Calu3 (cell line): ENCODE data around the gene PTPRZ1. TPM values are rescaled to one million over a fixed set of nuclear protein-coding genes. Genes with fewer than 3 reads are reported as not detected.

Experiments
- BruUV-seq: library from RNA; stranded (reverse); fragments of 400-500 nt; replicated peaks from 2 replicates; lab custom pipeline; 2021; lab: Mats Ljungman, UMichigan
- CTCF ChIA-PET: fragments of 300-600 bp; sonication (Branson Sonifier 250); formaldehyde crosslinking; loops from one replicate; lab custom pipeline; 2022; ENCODE audit warnings: antibody characterized with exemption; lab: Charles Lee
- DNase-seq: peaks from one replicate; pipeline ENCODE4 v3.0.0; 2022
- H3K27ac Mint-ChIP-seq: one replicate; pipeline ENCODE4 v1.8.0; 2022; ENCODE audit warnings: mixed read lengths; ENCODE audit not compliant: unreplicated experiment
- H3K27me3 Mint-ChIP-seq: one replicate; pipeline ENCODE4 v1.8.0; 2022; ENCODE audit warnings: mixed read lengths; ENCODE audit not compliant: unreplicated experiment
- H3K36me3 Mint-ChIP-seq: one replicate; pipeline ENCODE4 v1.8.0; 2022; ENCODE audit warnings: mild to moderate bottlenecking, moderate library complexity, mixed read lengths; ENCODE audit not compliant: insufficient read depth, unreplicated experiment
- H3K4me1 Mint-ChIP-seq: one replicate; pipeline ENCODE4 v1.8.0; 2022; ENCODE audit warnings: mild to moderate bottlenecking, low read depth, mixed read lengths; ENCODE audit not compliant: unreplicated experiment
- H3K4me3 Mint-ChIP-seq: one replicate; pipeline ENCODE4 v1.8.0; 2022; ENCODE audit warnings: mild to moderate bottlenecking, low read depth, moderate library complexity, mixed read lengths; ENCODE audit not compliant: unreplicated experiment
- H3K9me3 Mint-ChIP-seq: one replicate; pipeline ENCODE4 v1.8.0; 2022; ENCODE audit warnings: low read depth, mixed read lengths; ENCODE audit not compliant: unreplicated experiment
- CTCF ChIP-seq: fragments of 200-600 bp; IDR thresholded peaks from one replicate; pipeline ENCODE4 v1.8.0; 2022; ENCODE audit warnings: antibody characterized with exemption; ENCODE audit not compliant: unreplicated experiment
- intact Hi-C: fragments of 100-400 bp; cut with micrococcal nuclease; formaldehyde crosslinking; loops from one replicate; pipeline ENCODE4 v1.10.0; 2022; ENCODE audit not compliant: unreplicated experiment
- total RNA-seq: library from RNA; stranded (reverse); gene quantifications from 2 replicates; pipeline ENCODE4 v1.2.3, GENCODE V29; 2022

The PTPRZ1 gene
- total RNA-seq, 1 experiment from 2014 or later = 4.9 TPM

DNA sequence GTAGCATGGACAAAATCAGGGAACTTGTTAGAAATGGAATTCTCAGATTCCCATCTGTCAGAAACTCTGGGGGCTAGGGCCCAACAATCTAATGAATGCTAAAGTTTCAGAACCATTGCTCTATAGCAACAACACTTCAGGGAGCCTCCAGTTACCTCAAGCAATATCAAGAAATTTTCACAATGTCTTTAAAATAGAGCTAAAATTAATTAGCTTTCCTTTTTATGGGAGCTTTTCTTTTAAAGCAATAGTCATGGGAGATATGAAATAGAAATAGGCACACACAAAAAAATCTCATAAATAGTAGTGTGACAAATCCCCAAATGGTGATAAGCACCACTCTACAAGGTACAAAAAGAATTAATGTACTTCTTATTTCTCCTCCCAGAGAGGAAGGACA is 190.2 kb downstream of the PTPRZ1 start:
- Mint-ChIP-seq H3K27ac (no peak overlapping the region), H3K36me3 (no peaks in the 10 kb centered on the region), H3K4me1 (no peaks in the 10 kb centered on the region), H3K9me3 (no peaks in the 10 kb centered on the region), H3K27me3 (no peaks in the 10 kb centered on the region), H3K4me3 (no peak overlapping the region)
- no peak for TF ChIP-seq CTCF
- intact Hi-C loops = no loop called here
- no TSS peak for BruUV-seq
- CTCF ChIA-PET = no interaction called here
- DNase-seq = no peak

GRCh38 chr7:122064971-122065370 is 192.0 kb downstream of the PTPRZ1 start:
- CTCF ChIA-PET = no interaction called here
- TF ChIP-seq CTCF = no peak
- BruUV-seq = no TSS peak
- Mint-ChIP-seq H3K4me1 (peaks cover 6% of the 10 kb centered on the region), H3K27ac (no peak overlapping the region), H3K4me3 (no peak overlapping the region), H3K9me3 (no peaks in the 10 kb centered on the region), H3K36me3 (no peaks in the 10 kb centered on the region), H3K27me3 (no peaks in the 10 kb centered on the region)
- intact Hi-C loops = no loop called here
- no peak for DNase-seq

DNA sequence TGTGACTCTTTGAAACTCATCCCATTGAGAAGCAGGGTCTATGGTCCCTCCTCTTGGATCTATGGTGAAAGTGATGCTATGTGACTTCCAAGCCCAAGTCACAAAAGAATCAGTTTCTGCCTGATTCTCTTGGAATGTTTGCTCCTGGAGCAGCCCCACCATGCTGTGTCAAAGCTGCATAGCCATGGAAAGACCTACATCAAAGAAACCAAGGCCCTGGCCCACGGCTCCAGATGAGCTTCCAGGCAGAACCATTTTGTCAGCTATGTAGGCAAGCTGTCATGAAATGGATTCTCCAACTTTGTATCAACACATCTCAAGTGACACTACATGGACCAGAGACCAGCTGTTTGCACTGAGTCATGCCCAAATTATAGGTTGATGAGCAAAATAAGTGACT is 194.1 kb downstream of the PTPRZ1 start:
- no peak overlapping the region for H3K4me3 Mint-ChIP-seq
- CTCF ChIA-PET = interaction anchor here (0.5 to 0.6 kb wide), 2 partner anchors 223 to 471 kb away, joined by 3 to 5 read pairs; no protein-coding TSS in a partner anchor
- H3K9me3 Mint-ChIP-seq = no peaks in the 10 kb centered on the region
- no peaks in the 10 kb centered on the region for H3K36me3 Mint-ChIP-seq
- H3K4me1 Mint-ChIP-seq = peaks cover 6% of the 10 kb centered on the region
- intact Hi-C loops = no loop called here
- no TSS peak for BruUV-seq
- no peaks in the 10 kb centered on the region for H3K27me3 Mint-ChIP-seq
- TF ChIP-seq CTCF = no peak
- H3K27ac Mint-ChIP-seq = no peak overlapping the region
- no peak for DNase-seq

DNA sequence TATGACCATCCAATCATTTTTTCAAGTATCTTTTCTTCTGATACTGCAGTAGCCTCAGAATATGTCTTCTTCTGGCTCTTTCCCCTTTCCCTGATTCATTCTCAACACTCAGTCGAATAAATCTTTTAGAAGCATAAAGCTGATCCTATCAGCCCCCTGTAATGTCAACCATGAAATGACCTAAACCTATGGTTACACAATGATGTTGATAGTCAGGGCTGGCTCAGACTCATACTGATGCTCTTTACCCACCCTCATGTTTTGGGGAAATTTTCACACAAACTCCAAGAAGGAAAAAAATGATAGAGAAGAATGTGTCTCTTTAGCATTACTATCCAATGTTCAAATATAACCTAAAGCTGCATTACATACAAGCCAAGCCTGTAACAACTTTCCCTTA is 195.1 kb downstream of the PTPRZ1 start:
- DNase-seq = no peak
- TF ChIP-seq CTCF = no peak
- Mint-ChIP-seq H3K4me3 (no peak overlapping the region), H3K27me3 (no peaks in the 10 kb centered on the region), H3K36me3 (no peaks in the 10 kb centered on the region), H3K27ac (no peak overlapping the region), H3K4me1 (peaks cover 6% of the 10 kb centered on the region), H3K9me3 (no peaks in the 10 kb centered on the region)
- CTCF ChIA-PET = no interaction called here
- intact Hi-C loops = no loop called here
- BruUV-seq = no TSS peak
